Tibial artery (tissue), 4 donors: ENCODE data around the gene MAPKAPK3.

ENCODE experiments used
- DNase-seq, 2 donors: peaks; one replicate each; pipeline ENCODE4 v3.0.0-alpha.2; 2019
- H3K27ac ChIP-seq, 2 donors: fragments of 200-600 bp; sonication (generic) in 1 of 2; 1 replicate in 1 of 2; 2 replicates in 1 of 2; pipeline ENCODE4 v1.5.1; 2018 to 2019; ENCODE audit warnings: mild to moderate bottlenecking in 1 of 2
- H3K27me3 ChIP-seq, 2 donors: fragments of 200-600 bp; sonication (generic) in 1 of 2; one replicate each; pipeline versions ENCODE4 v1.5.1 to v1.6.0; 2016 to 2019
- H3K36me3 ChIP-seq, 3 donors: fragments of 200-600 bp; sonication (generic) in 2 of 3; one replicate each; pipeline ENCODE4 v1.5.1; 2016 to 2019; ENCODE audit warnings: mild to moderate bottlenecking in 2 of 3
- H3K4me1 ChIP-seq, 4 donors: fragments of 200-600 bp; sonication (generic) in 2 of 4; 1 replicate in 3 of 4; 2 replicates in 1 of 4; pipeline ENCODE4 v1.5.1; 2016 to 2019
- H3K4me3 ChIP-seq, 2 donors: fragments of 200-600 bp; sonication (generic) in 1 of 2; 1 replicate in 1 of 2; 2 replicates in 1 of 2; pipeline ENCODE4 v1.5.1; 2018 to 2019; ENCODE audit warnings: mild to moderate bottlenecking in 2 of 2
- H3K9me3 ChIP-seq, 3 donors: fragments of 200-600 bp; sonication (generic) in 1 of 3; one replicate each; pipeline ENCODE4 v1.5.1; 2016 to 2019
- intact Hi-C: fragments of 100-400 bp; cut with DNase I; formaldehyde crosslinking; loops from one replicate; pipeline ENCODE4 v1.15.0; 2023; ENCODE audit warnings: low total_unique reads
- TF ChIP-seq, protein P1 (sequence below), 2 experiments: fragments of 200-600 bp in 1 of 2; fragments of 450-650 bp in 1 of 2; IDR thresholded peaks; one replicate each; pipeline ENCODE4 v1.5.1; 2017 to 2019; ENCODE audit warnings: antibody characterized with exemption in 2 of 2, mild to moderate bottlenecking in 1 of 2, moderate library complexity in 1 of 2

Gene MAPKAPK3

DNA sequence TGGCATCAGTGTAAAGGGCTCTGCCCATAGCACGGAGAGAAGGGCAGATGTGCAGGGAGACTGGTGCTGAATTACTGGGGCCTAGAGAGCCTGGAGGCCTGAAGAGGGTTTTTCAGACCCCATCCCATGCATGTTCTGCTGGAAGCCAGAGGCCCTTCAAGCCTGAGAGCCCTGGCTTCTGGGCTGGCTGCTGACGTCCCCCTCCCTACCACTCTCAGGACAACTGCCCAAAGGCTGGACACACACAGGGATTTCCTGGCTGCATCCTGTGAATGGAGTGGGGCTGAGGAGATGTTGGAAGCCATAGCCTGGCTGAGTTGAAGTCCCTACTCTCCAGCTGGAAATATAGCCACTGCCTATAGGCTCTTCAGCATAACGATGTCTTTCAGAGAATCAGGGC lies 40.9 kb downstream of the MAPKAPK3 start:
- Histone ChIP-seq H3K4me1 (peaks cover 0 to 1% (median 0%) of the 10 kb centered on the region in 4 donors), H3K4me3 (no peak overlapping the region), H3K9me3 (no peaks in the 10 kb centered on the region), H3K36me3 (no peaks in the 10 kb centered on the region), H3K27me3 (no peaks in the 10 kb centered on the region), H3K27ac (no peak overlapping the region)
- intact Hi-C loops = no loop called here
- TF ChIP-seq, protein P1, sequence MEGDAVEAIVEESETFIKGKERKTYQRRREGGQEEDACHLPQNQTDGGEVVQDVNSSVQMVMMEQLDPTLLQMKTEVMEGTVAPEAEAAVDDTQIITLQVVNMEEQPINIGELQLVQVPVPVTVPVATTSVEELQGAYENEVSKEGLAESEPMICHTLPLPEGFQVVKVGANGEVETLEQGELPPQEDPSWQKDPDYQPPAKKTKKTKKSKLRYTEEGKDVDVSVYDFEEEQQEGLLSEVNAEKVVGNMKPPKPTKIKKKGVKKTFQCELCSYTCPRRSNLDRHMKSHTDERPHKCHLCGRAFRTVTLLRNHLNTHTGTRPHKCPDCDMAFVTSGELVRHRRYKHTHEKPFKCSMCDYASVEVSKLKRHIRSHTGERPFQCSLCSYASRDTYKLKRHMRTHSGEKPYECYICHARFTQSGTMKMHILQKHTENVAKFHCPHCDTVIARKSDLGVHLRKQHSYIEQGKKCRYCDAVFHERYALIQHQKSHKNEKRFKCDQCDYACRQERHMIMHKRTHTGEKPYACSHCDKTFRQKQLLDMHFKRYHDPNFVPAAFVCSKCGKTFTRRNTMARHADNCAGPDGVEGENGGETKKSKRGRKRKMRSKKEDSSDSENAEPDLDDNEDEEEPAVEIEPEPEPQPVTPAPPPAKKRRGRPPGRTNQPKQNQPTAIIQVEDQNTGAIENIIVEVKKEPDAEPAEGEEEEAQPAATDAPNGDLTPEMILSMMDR (IDR thresholded peaks at IDR 0.05) = no peak
- peak in 1 of 2 donors; percentile 32 for DNase-seq

- TF ChIP-seq, protein P1 (IDR thresholded peaks at IDR 0.05) = no peak
- intact Hi-C loops = no loop called here
- peak in 1 of 2 donors; percentile 32 for DNase-seq
- Histone ChIP-seq H3K4me3 (no peak overlapping the region), H3K36me3 (no peaks in the 10 kb centered on the region), H3K4me1 (peaks cover 0 to 6% (median 0%) of the 10 kb centered on the region in 4 donors), H3K27ac (no peak overlapping the region), H3K9me3 (no peaks in the 10 kb centered on the region), H3K27me3 (no peaks in the 10 kb centered on the region)
Observed at GRCh38 chr3:50658416-50658815, 41.5 kb downstream of the MAPKAPK3 start.

GRCh38 chr3:50658831-50659230 lies 41.9 kb downstream of the MAPKAPK3 start:
- Histone ChIP-seq H3K9me3 (no peaks in the 10 kb centered on the region), H3K4me3 (no peak overlapping the region), H3K4me1 (peaks cover 0 to 6% (median 0%) of the 10 kb centered on the region in 4 donors), H3K27ac (no peak overlapping the region), H3K36me3 (no peaks in the 10 kb centered on the region), H3K27me3 (no peaks in the 10 kb centered on the region)
- intact Hi-C loops = no loop called here
- peak in 1 of 2 donors; percentile 50 for DNase-seq
- TF ChIP-seq, protein P1 (IDR thresholded peaks at IDR 0.05) = no peak

DNA sequence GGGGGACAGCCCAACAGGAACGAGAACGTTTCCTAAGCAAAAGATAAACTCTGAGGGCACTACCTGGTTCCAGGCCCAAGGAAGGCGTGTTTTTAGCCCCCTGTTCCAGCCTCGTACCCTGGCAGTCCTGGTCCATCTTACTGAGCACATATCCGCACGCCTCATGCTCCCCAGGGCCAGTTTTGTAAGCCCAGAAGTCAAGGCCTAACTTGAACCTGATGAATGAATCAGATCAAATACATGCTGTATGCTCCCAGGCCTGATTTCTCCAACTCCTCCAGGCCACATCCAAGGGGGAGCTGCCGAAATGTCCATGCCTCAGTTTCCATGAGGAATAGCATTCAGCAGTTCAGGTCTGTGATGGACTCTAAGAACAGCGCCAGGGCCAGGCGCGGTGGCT lies 43.4 kb downstream of the MAPKAPK3 start:
- Histone ChIP-seq H3K4me1 (peaks cover 0 to 6% (median 0%) of the 10 kb centered on the region in 4 donors), H3K9me3 (no peaks in the 10 kb centered on the region), H3K27me3 (no peaks in the 10 kb centered on the region), H3K4me3 (no peak overlapping the region), H3K27ac (no peak overlapping the region), H3K36me3 (no peaks in the 10 kb centered on the region)
- DNase-seq = peak in 1 of 2 donors; percentile 41
- intact Hi-C loops = no loop called here
- TF ChIP-seq, protein P1 (IDR thresholded peaks at IDR 0.05) = no peak

DNA sequence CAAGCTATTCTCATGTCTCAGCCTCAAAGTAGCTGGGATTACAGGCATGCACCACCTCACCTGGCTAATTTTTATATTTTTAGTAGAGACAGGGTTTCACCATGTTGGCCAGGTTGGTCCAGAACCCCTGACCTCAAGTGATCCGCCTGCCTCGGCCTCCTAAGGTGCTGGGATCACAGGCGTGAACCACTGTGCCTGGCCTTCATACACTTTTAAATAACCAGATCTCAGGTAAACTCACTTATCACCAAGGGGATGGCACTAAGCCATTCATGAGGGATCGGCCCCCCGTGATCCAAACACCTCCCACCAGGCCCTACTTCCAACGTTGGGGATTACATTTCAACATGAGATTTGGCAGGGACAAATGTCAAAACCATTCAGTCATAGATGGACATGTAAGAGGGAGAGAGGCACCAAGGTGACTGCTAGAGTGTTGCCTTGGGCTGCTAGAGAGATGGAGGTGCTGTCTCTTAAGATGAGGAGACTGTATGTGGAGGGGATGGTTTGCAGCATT lies 44.4 kb downstream of the MAPKAPK3 start:
- no peaks in the 10 kb centered on the region for H3K9me3 ChIP-seq
- no peak overlapping the region for H3K4me3 ChIP-seq
- intact Hi-C loops = no loop called here
- no peaks in the 10 kb centered on the region for H3K27me3 ChIP-seq
- H3K27ac ChIP-seq = no peak overlapping the region
- no peaks in the 10 kb centered on the region for H3K36me3 ChIP-seq
- peaks cover 0 to 6% (median 0%) of the 10 kb centered on the region in 4 donors for H3K4me1 ChIP-seq
- peak in 1 of 2 donors; percentile 27 for DNase-seq
- TF ChIP-seq, protein P1 (IDR thresholded peaks at IDR 0.05) = no peak

DNA sequence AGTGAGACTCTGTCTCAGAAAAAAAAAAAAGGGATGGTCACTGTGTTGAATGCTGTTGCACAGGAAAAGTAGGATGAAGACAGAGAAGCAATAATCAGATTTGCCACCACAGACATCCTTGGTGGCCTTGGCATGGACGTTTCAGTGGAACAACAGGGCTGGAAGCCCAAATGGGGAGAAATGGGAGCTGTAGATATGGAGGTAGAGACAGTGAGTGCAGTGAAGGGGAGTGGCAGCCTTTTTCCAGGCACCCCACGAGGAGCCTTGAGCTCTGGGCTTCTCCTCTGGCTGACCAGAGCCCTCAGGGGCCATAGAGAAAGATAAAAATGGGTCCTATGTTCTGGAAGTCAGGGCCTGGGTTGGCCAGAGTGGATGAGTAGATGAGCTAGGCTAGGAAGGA lies 45.5 kb downstream of the MAPKAPK3 start:
- no peaks in the 10 kb centered on the region for H3K9me3 ChIP-seq
- H3K4me1 ChIP-seq = peaks cover 0 to 6% (median 0%) of the 10 kb centered on the region in 4 donors
- DNase-seq = peak in 1 of 2 donors; percentile 34
- H3K36me3 ChIP-seq = no peaks in the 10 kb centered on the region
- H3K4me3 ChIP-seq = no peak overlapping the region
- TF ChIP-seq, protein P1 (IDR thresholded peaks at IDR 0.05) = no peak
- H3K27ac ChIP-seq = no peak overlapping the region
- intact Hi-C loops = no loop called here
- no peaks in the 10 kb centered on the region for H3K27me3 ChIP-seq
